GM18511 (cell line): ENCODE results near the gene RBMY1J.
"Not testable (repeated sequence)": the region's sequence is repeated elsewhere in the genome, so short reads cannot be mapped to it uniquely, and the experiment has no call there.

Experiments used
- ATAC-seq: cut with Tn5 transposase; IDR thresholded peaks from one replicate; pipeline ENCODE4 v1.9.1; 2021; ENCODE audit warnings: mild to moderate bottlenecking, moderate library complexity; ENCODE audit not compliant: unreplicated experiment

The RBMY1J gene

GRCh38 chrY:22403110-22403509 is at the start of gene RBMY1J:
Gene RBMY1J, plus strand, starts transcription at chrY:22403410. Its CDS starts 2,038 bp downstream, at chrY:22405448.
- ATAC-seq, result not testable (repeated sequence)

GRCh38 chrY:22367416-22367815 is 35.8 kb upstream of the RBMY1J start:
- ATAC-seq, result no peak

DNA sequence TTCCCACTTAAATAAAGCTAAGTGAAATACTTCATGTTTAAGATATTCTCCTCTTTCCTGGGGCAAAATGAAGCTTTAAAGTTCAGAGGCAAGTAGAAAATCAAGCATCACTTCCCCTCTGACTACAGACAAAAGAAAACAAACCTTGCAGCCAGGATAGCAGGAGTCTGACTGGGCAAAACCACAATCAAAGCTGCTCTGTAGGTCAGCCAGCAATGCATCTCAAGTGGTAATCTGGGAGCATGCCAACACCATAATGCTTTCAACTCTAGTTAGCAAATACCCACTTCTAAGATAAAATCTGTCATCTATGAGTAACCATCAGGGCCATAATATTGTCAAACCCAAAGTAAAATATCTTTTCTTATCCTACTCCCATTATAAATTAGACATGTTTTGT is 32.6 kb upstream of the RBMY1J start:
- ATAC-seq, result no peak

DNA sequence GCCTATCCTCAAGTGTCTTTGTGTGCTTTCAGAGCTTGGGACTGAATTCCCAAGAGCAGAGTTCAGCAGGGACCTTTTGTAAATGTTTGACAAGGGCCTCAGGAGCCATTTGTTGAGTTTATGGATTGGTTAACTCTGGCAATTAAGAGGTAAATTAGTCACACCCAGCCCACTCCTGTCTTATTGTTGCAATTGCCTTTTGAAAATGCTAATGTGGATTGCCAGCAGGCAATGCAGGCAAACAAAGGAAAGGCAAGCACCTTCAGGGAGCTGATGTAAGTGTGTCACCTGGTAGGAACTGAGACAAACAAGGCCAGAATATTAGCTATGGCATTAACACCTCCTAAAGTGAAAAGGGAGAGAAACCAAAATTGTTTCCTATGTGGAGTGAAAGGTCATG is 29.7 kb upstream of the RBMY1J start:
- ATAC-seq, result no peak

DNA sequence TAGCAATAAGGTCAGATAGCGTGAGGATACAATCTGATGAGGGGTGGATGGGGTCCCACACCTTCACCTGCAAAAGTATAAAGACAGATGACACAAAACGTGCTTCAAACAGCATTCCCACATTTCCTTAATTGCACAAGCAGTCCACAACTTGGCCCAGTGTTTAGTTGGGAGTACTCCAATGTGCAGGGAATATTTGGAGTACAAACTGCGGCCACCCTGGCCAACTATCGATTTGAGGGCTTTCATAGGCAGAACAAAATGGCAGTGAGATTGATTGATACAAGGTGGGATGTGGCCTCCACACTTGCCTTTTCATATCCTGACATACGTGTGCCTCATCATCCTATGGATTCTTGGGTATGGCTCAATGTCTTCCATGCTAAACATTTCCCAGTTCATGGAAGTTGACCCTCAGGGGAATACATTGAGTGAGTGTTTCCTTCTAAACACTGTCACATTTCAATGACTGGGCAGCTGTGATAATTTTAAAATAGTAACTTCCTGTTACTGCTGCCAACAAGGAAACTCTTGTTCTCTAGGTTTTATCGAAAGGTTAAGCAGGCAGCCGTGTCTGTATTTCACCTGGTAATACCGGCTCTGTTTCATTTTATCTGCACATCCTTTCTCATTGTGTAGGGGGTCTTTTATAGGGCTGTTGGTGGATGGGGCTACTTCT is 41.6 kb downstream of the RBMY1J start:
- ATAC-seq, result not testable (repeated sequence)

- not testable (repeated sequence) for ATAC-seq
Measured at GRCh38 chrY:22455522-22455921, 52.3 kb downstream of the RBMY1J start.

- ATAC-seq, result not testable (repeated sequence)
Measured at GRCh38 chrY:22461962-22462361, 58.8 kb downstream of the RBMY1J start.
